ENCODE results near the gene WNK2. TPM values are rescaled to one million over a fixed set of nuclear protein-coding genes. Genes with fewer than 3 reads are reported as not detected.

Gene WNK2
- total RNA-seq, 1 donor from 2014 or later, result 1.9 TPM

- Mint-ChIP-seq H3K9me3 (ENCODE audit: unreplicated experiment) (no peaks in the 10 kb centered on the region), H3K4me1 (ENCODE audit: low read depth, unreplicated experiment) (no peaks in the 10 kb centered on the region), H3K27ac (ENCODE audit: unreplicated experiment) (no peak overlapping the region), H3K4me3 (ENCODE audit: unreplicated experiment) (no peak overlapping the region), H3K27me3 (ENCODE audit: low read depth, unreplicated experiment) (peaks cover 7% of the 10 kb centered on the region), H3K36me3 (ENCODE audit: low read depth, unreplicated experiment) (no peaks in the 10 kb centered on the region)
- TF ChIP-seq CTCF (IDR thresholded peaks at IDR 0.05; ENCODE audit: insufficient read depth, low read depth, low read length) (no peak), EZH2 (IDR thresholded peaks at IDR 0.05; ENCODE audit: insufficient read depth, low read length) (no peak)
- Histone ChIP-seq H3K4me2 (ENCODE audit: low read length) (no peak overlapping the region), H3K4me1 (ENCODE audit: insufficient read depth, low read length) (no peaks in the 10 kb centered on the region), H3K9me3 (ENCODE audit: insufficient read depth, low read depth, low read length) (no peaks in the 10 kb centered on the region), H4K20me1 (ENCODE audit: insufficient read depth, low read length) (no peaks in the 10 kb centered on the region), H3K79me2 (ENCODE audit: insufficient read depth, low read length) (no peaks in the 10 kb centered on the region), H3K9ac (ENCODE audit: low read length) (no peak overlapping the region), H3K4me3 (ENCODE audit: insufficient read depth, low read depth, low read length) (no peak overlapping the region), H2AFZ (ENCODE audit: low read depth, low read length) (no peak overlapping the region), H3K36me3 (ENCODE audit: insufficient read depth, low read length) (no peaks in the 10 kb centered on the region), H3K27me3 (ENCODE audit: insufficient read depth, low read length) (peaks cover 4% of the 10 kb centered on the region), H3K27ac (ENCODE audit: low read depth, low read length) (no peak overlapping the region)
- DNase-seq (ENCODE audit: low read depth) (no peak), FAIRE-seq (no peak)
These were observed 134.5 kb downstream of the WNK2 start for GRCh38 chr9:93318480-93318879.

- H3K79me2 ChIP-seq (ENCODE audit: insufficient read depth, low read length), result no peaks in the 10 kb centered on the region
- no peak overlapping the region for H3K9ac ChIP-seq (ENCODE audit: low read length)
- Mint-ChIP-seq H3K9me3 (ENCODE audit: unreplicated experiment) (no peaks in the 10 kb centered on the region), H3K27ac (ENCODE audit: unreplicated experiment) (no peak overlapping the region), H3K36me3 (ENCODE audit: low read depth, unreplicated experiment) (no peaks in the 10 kb centered on the region), H3K4me3 (ENCODE audit: unreplicated experiment) (no peak overlapping the region), H3K27me3 (ENCODE audit: low read depth, unreplicated experiment) (peaks cover 13% of the 10 kb centered on the region), H3K4me1 (ENCODE audit: low read depth, unreplicated experiment) (no peaks in the 10 kb centered on the region)
- no peak overlapping the region for H3K4me3 ChIP-seq (ENCODE audit: insufficient read depth, low read depth, low read length)
- TF ChIP-seq CTCF (IDR thresholded peaks at IDR 0.05; ENCODE audit: insufficient read depth, low read depth, low read length), result no peak
- TF ChIP-seq EZH2 (IDR thresholded peaks at IDR 0.05; ENCODE audit: insufficient read depth, low read length), result no peak
- H3K27me3 ChIP-seq (ENCODE audit: insufficient read depth, low read length), result peaks cover 4% of the 10 kb centered on the region
- H4K20me1 ChIP-seq (ENCODE audit: insufficient read depth, low read length), result no peaks in the 10 kb centered on the region
- no peaks in the 10 kb centered on the region for H3K36me3 ChIP-seq (ENCODE audit: insufficient read depth, low read length)
- H2AFZ ChIP-seq (ENCODE audit: low read depth, low read length), result no peak overlapping the region
- no peak overlapping the region for H3K4me2 ChIP-seq (ENCODE audit: low read length)
- no peaks in the 10 kb centered on the region for H3K4me1 ChIP-seq (ENCODE audit: insufficient read depth, low read length)
- no peak for FAIRE-seq
- no peak overlapping the region for H3K27ac ChIP-seq (ENCODE audit: low read depth, low read length)
- no peaks in the 10 kb centered on the region for H3K9me3 ChIP-seq (ENCODE audit: insufficient read depth, low read depth, low read length)
- DNase-seq (ENCODE audit: low read depth), result no peak
These were observed 135.5 kb downstream of the WNK2 start for GRCh38 chr9:93319301-93319991.

DNA sequence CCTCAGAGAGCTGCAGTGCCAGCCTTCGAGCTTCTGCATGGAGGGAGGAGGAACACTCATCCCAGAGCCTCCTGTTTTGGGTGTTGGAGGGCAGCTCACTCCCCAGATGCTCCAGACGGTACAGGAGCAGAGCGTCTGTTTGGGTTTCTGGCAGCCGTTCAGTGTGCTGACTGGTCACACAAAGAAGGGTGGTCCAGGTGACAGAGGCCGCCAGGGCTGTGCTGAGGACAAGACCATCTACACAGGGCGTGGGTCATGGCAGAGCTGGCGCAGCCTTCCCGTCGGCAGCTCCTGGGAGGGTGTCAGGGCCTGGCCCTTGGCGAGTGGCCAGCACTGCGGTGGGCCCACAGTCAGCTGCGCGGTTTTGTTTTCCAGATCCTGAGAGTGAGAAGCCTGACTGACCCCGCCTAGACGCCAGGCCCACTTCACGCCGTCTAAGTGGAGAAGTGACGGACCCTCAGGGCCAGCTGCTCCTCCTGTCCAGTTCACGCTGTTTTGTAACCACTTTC, 136.1 kb downstream of the WNK2 start:
- DNase-seq (ENCODE audit: low read depth) (no peak), FAIRE-seq (no peak)
- no peaks in the 10 kb centered on the region for H3K4me1 ChIP-seq (ENCODE audit: insufficient read depth, low read length)
- no peaks in the 10 kb centered on the region for H3K36me3 ChIP-seq (ENCODE audit: insufficient read depth, low read length)
- H3K79me2 ChIP-seq (ENCODE audit: insufficient read depth, low read length), result no peaks in the 10 kb centered on the region
- Mint-ChIP-seq H3K4me3 (ENCODE audit: unreplicated experiment) (no peak overlapping the region), H3K4me1 (ENCODE audit: low read depth, unreplicated experiment) (peaks cover 3% of the 10 kb centered on the region), H3K27ac (ENCODE audit: unreplicated experiment) (no peak overlapping the region), H3K36me3 (ENCODE audit: low read depth, unreplicated experiment) (no peaks in the 10 kb centered on the region), H3K27me3 (ENCODE audit: low read depth, unreplicated experiment) (peaks cover 16% of the 10 kb centered on the region), H3K9me3 (ENCODE audit: unreplicated experiment) (no peaks in the 10 kb centered on the region)
- H3K4me2 ChIP-seq (ENCODE audit: low read length), result no peak overlapping the region
- no peak overlapping the region for H2AFZ ChIP-seq (ENCODE audit: low read depth, low read length)
- peaks cover 2% of the 10 kb centered on the region for H3K27me3 ChIP-seq (ENCODE audit: insufficient read depth, low read length)
- H3K9ac ChIP-seq (ENCODE audit: low read length), result no peak overlapping the region
- no peaks in the 10 kb centered on the region for H4K20me1 ChIP-seq (ENCODE audit: insufficient read depth, low read length)
- no peak overlapping the region for H3K4me3 ChIP-seq (ENCODE audit: insufficient read depth, low read depth, low read length)
- no peak for TF ChIP-seq EZH2 (IDR thresholded peaks at IDR 0.05; ENCODE audit: insufficient read depth, low read length)
- no peak for TF ChIP-seq CTCF (IDR thresholded peaks at IDR 0.05; ENCODE audit: insufficient read depth, low read depth, low read length)
- no peaks in the 10 kb centered on the region for H3K9me3 ChIP-seq (ENCODE audit: insufficient read depth, low read depth, low read length)
- H3K27ac ChIP-seq (ENCODE audit: low read depth, low read length), result no peak overlapping the region
